NCI-H2029 treated with DMSO at 0.1 percent for 48 hours (cell line): ENCODE results near the gene MAPKBP1.
A peak's percentile ranks its signal among the peaks of the same experiment; 100 is the strongest.

Source experiments
- DNase-seq: peaks from one replicate; lab custom pipeline; 2025; lab: John Stamatoyannopoulos, UW

MAPKBP1 gene

DNA sequence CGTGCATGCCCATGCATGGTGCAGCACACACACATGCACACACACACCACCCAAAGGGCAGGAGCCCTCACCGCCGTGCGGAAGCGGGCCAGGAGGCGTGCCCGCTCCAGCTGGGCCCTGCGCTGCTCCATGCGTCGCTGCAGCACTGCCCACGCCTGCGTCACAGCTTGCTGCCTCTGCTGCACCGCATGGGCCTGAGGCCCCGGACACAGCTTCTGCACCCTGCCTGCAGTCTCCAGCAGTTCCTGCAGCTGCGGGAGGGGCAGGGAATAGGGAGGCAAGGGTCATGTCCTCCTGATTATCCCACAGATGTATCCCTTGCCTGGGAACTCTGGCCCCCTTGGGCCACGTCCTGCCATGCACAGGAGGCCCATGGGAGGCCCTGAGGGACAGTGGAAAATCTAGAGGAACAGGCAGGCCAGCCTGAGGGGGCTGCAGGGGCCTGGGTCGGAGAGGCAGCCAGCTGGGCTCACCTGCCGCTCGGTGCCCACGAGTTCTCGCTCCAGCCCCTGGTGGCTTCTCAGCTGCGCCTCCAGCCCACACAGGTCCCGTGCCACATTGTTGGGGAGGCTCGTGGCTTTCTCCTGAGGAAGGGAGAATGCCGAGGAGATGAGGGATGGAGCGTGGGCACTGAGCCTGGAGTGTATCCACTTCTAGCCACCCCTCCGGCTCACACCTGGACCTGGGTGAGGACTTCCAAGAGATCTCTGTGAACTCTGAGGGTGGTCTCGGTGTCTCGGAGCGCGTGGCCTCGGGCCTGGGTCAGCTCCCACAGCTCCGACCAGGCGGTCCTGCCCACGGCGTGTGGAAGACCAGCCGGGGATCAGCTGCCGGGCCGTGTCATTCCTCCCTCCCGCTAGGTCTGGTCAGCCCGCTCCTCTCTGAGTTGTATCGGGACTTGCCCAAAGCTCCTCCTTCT lies 95.7 kb downstream of the MAPKBP1 start:
- no peak for DNase-seq

DNA sequence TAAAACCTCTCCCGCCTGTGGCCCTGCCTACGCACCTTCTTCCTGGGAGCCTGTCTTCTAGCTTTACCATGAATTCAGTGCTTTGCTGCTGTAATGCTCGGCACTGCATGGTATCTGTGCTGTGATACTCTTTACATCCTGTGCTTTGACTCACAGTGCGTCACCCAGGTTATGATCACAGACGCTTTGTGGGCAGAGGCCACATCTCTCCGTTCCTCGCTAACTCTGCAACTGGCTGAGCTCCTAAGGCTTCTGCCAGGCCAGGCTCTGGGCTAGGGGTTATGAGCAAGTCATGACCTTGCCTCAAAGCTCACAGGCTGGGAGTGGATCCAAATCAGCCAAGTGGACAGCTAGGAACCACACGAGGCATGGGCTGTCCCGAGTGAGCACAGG lies 96.4 kb downstream of the MAPKBP1 start:
- DNase-seq, result no peak

DNA sequence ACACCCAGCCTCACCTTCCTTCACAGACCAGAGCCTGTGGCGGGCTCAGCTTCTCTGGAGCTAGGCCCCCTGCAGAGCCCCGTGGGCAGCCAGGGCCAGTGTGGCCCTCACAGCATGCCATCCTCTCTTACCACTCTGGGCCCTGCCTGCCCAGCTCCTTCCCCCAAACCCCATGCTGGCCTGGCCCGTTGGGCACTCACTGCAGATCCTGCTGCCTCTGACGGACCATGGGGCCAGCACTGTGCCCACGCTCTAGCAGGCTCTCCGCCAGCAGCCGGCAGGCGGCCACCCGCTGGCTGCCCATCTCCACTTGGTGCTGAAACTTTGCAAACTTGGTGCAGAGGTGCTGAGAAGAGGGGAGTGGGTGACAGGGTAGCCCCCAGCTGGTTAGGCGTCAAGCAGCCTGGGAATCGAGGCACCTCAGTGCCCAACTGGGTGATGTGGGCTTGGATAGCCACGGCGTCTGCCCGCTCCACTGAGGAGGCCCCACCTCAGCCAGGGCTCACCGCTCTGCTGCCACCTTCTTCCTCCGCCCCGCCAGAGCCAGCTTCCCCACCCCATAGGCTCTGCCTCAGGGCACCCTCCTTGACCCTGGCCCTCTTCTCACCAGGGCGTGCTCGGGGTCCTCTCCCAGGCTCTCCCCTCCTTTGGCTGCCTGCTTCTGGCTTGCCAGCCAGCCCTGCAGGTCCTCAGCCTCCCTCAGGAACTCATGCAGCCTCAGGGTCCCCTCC lies 97.1 kb downstream of the MAPKBP1 start:
- no peak for DNase-seq

DNA sequence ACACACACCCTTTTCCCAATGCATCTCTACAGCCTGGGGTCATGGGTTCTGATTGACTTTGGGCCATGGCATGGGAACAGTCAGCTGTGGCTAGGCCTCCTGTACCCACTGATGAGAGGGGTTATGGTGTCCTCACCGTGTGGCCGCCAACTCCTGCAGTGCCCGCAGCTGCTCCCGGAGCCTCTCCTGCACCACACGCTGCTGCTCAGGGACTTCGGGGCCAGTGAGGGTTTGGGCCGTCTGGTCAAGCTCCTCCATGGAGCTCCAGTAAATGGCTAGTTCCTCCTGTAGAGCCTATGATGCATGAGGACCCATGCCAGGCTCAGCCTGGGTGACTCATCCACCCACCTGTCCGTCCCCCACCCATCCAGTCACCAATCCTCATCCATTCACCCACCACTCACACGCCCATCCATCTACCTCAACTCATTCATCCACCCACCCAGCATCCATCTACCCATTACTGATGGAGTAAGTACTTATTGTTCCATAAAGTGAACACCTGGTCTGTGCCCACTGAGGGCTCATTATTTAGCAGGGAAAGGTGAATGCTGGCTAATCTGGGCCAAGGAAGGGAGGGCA lies 98.0 kb downstream of the MAPKBP1 start:
- no peak for DNase-seq

DNA sequence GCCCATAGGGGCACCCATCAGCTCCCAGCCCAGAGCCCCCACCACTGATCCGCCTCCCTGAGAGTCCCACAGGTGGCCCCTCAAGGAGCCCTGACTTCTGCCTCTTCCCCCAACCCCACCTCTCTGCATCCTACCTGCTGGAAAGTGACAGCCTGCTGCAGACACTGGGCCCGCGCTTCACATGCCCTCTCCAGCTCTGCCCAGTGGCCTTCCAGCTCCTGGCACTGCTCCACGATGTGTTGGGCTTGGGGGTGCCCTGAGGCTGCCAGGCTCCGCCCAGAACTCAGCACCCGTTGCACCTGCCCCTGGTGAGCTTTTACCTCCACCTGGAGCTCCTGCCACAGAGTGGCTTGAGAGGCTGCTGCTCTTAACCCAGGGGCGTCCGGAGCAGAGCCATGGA lies 99.4 kb downstream of the MAPKBP1 start:
- DNase-seq, result peak; percentile 7

DNA sequence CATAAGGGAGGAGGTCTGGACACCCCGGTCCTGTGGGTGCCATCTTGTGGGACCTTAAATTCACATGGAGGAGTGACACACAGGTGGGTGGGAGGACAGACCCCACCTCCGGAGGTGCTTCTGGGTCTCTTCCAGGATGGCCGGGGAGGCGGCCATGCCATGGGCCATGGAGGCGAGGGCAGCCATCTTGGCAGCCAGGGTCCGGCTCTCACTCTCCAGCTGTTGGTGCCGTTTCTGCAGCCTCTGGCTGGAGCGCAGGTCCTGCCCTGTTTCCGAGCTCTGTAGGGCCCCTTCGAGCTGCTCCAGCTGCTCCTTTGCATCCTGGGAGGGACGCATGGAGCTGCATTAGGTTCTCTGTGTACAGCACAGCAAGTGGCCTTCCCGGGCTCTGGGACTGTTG lies 100.5 kb downstream of the MAPKBP1 start:
- DNase-seq, result no peak

DNA sequence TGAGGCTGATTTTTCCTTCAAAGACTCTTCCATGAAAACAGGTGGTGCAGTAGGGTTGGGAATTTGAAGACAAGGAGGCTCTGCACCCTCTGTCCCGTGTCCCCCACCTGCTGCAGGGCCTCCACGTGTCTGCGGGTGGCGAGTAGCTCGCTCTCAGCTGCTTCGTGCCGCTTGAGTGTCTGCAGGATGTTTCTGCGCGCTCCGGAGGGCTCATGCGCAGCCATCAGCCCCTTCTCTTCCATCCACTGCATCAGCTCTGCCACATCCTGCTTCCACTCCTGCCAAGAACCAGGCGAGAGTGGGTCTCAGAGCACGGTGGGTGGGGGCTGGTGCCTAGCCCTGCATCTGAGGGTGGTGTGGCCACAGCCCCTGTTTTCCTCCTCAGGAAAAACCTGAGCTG lies 101.7 kb downstream of the MAPKBP1 start:
- DNase-seq, result no peak

DNA sequence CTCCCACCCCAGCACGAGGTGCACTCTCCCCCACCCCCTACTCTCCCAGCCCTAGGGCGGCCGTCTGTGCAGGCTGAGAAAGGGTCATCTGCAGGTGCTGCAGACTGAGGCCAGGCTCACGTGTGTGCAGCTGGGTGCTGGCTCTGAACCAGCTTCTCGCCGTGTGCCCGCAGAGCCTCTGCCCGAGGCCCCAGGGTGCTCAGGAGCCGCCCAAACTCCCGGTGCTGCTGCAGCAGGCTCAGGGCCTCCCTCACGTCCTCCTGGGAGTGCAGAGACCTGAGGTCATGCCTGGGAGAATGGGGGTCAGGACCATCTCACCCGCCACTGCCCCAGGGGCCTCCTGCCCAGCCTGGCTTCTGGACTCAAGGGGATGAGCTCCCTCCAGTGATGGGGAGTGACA lies 102.4 kb downstream of the MAPKBP1 start:
- DNase-seq, result no peak
